Cerebellar cortex (tissue), 1 donor: ENCODE measurements around the gene SAXO1.
"Not testable (repeated sequence)": the region's sequence is repeated elsewhere in the genome, so short reads cannot be mapped to it uniquely, and the experiment has no call there.

Experiments
- DNase-seq: peaks from one replicate; pipeline ENCODE4 v3.0.0-alpha.2; 2015; ENCODE audit warnings: low spot score

Gene SAXO1, protein sequence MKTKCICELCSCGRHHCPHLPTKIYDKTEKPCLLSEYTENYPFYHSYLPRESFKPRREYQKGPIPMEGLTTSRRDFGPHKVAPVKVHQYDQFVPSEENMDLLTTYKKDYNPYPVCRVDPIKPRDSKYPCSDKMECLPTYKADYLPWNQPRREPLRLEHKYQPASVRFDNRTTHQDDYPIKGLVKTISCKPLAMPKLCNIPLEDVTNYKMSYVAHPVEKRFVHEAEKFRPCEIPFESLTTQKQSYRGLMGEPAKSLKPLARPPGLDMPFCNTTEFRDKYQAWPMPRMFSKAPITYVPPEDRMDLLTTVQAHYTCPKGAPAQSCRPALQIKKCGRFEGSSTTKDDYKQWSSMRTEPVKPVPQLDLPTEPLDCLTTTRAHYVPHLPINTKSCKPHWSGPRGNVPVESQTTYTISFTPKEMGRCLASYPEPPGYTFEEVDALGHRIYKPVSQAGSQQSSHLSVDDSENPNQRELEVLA

DNA sequence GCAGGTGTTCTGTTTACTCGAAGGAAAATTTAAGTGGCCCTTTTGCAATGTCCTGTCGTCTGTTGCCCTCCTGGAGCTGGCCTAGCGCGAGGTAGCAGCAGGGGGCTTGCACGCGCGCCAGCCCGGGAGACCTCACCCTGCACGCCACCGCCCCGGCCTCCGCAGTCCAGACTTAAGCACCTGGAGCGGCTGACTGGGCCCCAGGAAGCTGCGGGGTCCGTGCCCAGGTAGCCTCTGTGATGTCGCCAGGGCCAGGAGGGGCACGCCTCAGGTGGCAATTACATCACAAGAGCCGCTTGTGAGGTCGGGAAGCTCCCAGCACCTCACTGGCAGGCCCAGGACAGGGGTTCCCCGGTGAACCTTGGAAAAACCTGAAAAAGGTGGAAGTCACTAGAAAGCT lies at the start of gene SAXO1:
TSS of gene SAXO1 (minus strand) at position 195 of the 400 bp plus-strand sequence. CDS start 301 bp downstream, outside the sequence.
- no peak for DNase-seq

DNA sequence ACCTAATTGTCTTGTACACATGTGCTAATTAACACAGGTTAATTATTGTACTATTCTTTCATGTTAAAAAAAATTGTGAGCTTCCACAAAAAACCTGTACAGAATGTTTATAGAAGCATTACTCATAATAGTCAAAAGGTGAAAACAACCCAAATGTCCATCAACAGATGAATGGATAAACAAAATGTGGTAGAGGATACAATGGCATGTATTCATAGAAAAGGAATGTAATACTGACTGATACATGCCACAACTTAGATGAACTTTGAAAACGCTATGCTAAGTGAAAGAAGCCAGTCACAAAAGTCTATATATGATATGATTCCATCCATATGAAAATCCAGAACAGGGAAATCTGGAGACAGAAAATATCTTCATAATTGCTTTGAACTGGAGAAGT lies 41.8 kb upstream of the SAXO1 start:
- DNase-seq = no peak

DNA sequence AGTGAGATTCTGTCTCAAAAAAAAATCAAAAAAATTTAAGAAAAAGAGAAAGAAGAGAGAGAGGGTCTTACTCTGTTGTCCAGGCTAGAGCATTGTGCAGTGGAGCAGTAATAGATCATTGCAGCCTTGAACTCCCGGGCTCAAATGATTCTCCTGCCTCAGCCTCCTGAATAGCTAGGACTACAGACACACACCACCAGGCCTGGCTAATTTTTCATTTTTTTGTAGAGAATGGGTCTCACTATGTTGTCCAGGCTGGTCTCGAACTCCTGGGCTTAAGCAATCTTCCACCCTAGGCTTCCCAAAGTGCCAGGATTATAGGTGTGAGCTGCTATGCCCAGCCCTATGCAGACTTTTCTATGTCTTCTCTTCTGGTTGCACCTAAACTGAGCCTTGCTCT lies 41.2 kb upstream of the SAXO1 start:
- no peak for DNase-seq

DNA sequence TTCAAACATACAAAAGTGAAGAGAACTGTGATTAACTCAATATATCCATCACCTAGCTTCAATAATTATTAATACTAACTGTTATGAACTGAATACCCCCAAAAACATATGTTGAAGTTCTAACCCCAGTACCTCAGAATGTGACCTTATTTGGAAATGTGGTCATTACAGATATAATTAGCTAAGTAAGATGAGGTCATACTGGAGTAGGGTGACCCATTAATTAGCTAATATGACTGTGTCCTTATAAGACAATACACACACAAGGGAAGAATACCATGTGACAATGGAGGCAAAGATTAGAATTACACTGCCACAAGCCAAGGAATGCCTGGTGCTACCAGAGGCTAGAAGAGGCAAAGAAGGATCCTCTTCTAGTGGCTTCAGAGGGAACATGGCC lies 24.0 kb upstream of the SAXO1 start:
- no peak for DNase-seq

DNA sequence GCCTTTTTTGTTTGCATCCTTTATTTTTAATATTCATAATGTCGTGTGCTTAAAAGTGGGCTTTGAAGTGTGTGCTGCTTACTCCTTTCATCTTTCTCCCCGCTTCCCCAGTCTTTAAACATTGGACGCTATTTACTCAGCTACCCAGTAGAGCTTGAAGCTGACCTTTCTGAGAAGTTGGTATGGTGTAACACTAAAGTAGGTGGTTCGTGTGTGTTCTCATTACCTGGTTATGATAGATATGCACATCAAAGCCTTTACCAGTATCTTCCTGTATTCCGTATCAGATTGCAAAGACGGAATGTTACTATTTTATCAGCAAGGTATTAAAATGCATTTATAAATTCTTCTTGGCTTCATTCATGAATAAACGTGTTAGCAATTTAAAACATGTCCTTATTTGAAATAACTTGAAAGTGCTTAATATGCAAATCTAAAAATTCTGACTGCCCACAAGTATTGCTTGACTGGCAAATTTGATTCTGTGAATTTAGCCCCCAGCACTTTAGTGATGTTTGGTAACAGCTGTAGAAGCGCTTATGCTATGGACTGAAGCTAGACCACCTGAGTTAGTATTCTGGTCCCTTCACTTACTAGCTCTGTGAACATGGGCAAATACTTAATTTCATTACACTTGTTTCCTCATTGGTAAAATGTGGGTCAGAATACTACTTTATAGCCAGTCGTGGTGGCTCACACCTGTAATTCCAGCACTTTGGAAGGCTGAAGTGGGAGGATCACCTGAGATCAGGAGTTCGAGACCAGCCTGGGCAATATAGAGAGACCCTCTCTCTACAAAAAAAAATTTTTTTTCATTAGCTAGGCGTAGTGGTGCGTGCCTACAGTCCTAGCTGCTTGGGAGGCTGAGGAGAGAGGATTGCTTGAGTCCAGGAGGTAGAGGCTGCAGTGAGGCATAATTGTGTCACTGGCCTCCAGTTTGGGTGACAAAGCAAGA lies 17.9 kb upstream of the SAXO1 start:
- peak; percentile 12 for DNase-seq

DNA sequence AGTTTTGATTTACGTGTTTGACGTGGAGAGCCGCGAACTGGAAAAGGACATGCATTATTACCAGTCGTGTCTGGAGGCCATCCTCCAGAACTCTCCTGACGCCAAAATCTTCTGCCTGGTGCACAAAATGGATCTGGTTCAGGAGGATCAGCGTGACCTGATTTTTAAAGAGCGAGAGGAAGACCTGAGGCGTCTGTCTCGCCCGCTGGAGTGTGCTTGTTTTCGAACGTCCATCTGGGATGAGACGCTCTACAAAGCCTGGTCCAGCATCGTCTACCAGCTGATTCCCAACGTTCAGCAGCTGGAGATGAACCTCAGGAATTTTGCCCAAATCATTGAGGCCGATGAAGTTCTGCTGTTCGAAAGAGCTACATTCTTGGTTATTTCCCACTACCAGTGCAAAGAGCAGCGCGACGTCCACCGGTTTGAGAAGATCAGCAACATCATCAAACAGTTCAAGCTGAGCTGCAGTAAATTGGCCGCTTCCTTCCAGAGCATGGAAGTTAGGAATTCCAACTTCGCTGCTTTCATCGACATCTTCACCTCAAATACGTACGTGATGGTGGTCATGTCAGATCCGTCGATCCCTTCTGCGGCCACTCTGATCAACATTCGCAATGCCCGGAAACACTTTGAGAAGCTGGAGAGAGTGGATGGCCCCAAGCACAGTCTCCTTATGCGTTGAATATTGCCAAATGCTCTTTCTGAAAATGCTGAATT lies 17.1 kb upstream of the SAXO1 start:
- peak; percentile 71 for DNase-seq

DNA sequence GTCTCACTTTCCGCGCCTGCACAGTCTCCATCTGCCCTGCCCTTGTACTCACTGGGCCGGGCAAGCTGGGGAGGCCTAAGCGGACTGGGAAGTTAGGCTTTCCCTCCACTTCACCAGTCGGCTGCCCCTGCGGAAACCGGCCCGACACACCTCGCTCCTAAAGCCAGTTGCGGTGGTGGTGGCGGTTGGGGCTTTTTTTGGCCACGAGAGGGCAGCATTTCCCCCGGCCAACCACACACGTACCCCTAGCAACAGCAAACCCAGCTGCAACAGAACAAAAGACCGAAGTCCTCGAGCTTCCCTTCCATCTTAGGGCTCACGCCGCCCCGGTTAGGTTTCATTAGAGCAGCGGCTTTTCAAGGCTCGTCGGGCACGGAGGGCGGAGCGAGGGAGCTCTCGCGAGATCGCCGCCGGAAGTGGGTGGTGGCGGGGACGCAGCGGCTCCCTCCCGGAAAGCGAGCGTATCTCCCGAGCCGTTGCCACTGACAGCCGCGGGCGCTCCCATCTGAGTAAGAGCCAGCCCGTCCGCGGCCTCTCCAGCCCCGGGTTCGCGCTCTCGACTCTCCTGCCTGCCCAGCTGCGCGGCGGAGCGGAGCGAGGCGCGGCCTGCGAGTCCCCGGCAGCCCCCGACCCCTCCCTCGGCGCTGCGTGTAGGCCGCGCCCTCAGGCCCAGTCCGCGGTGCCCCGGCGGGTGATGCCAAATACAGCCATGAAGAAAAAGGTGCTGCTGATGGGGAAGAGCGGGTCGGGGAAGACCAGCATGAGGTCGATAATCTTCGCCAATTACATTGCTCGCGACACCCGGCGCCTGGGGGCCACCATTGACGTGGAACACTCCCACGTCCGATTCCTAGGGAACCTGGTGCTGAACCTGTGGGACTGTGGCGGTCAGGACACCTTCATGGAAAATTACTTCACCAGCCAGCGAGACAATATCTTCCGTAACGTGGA lies 16.2 kb upstream of the SAXO1 start, which contains the start of gene RRAGA:
TSS of gene RRAGA (plus strand) at position 462 of the 951 bp plus-strand sequence. CDS start at position 695, 233 bp downstream.
- DNase-seq = peak; percentile 94

DNA sequence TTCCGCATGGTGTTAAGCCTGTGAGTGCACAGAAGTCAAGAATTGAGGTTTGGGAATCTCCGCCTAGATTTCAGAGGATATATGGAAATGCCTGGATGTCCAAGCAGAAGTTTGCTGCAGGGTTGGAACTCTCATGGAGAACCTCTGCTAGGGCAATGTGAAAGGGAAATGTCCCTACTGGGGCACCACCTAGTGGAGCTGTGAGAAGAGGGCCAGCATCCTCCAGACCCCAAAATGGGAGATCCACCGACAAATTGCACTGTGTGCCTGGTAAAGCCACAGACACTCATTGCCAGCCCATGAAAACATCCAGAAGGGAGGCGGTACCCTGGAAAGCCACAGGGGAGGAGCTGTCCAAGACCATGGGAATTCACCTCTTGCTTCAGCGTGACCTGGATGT lies 3.6 kb upstream of the SAXO1 start:
- DNase-seq = no peak

DNA sequence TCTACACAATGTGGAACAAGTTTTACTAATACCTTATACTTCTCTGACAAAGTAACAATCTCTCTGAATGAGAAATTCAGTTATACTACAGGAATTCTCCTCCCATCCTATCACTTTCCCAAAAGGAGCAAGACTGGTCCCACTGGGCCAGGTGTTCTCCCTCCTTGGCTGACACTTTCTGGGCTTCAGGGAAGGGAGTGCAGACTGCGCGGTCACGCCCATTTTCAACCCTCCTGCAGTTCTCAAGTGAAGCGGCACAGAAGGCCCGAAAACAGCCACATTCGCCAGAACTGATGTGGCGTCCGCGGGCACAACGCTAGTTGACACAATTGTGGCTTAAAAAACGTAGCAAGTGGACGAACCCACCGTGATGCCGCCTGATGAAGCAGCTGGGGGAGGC lies 603 bp downstream of the SAXO1 start:
- DNase-seq = no peak

DNA sequence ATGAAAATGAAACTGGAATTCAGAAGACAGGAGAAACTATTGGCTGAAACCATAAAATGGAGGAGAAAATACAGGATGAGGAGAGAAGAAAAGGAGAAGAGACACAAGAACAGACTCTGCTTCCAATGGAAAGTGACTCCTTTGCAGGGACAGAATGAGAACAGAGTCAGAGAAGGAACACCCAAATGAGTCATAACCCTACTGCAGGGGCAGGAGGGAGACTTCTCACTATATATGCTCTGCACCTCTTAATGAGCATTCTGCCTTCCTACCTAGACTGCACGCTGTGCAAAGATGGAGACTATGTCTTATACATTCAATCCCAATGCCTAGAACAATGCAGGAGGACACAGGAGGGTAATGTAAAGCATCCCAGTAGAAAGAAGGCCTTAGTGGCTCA lies 2.1 kb downstream of the SAXO1 start:
- no peak for DNase-seq

DNA sequence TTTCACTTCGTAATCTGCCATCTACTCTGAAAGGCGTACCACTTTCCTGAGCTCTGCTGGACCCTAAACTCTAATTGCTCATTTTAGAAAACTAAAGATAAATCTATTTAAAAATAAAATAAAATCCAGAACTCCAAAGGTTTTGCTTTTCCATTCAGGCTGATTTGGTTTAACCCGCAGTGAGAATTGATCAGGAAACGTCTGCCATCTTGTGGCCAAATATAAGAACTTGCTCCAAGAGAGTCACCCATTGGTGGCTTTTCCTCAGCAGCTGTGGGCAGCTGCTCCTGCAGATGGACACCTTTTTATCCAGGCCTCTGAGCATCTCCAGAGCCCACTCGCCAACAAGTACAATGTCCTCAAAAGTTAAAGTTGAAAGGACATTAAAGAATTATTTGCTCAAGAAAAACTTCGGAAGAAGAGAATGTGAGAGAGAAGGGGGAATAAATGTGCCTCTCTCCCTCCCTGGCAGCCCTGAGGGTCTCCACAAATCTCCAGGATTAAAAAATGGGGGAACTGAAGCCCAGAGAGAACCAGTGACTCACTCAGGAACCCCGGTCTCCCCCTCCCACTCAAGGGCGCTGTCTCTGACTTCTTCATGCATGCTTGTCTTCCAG lies 4.1 kb downstream of the SAXO1 start:
- DNase-seq = peak; percentile 72

DNA sequence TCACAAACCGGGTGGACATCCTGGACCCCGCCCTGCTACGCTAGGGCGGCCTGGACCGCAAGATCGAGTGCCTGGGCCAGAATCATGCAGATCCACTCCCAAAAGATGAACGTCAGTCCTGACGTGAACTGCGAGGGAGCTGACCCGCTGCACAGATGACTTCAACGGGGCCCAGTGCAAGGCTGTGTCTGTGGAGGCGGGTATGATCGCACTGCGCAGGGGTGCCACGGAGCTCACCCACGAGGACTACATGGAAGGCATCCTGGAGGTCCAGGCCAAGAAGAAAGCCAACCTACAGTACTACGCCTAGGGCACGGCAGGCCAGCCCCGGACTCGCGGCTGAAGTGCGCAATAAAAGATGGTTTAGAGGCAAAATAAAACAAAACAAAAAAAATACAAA lies 5.2 kb downstream of the SAXO1 start:
- DNase-seq = no peak

DNA sequence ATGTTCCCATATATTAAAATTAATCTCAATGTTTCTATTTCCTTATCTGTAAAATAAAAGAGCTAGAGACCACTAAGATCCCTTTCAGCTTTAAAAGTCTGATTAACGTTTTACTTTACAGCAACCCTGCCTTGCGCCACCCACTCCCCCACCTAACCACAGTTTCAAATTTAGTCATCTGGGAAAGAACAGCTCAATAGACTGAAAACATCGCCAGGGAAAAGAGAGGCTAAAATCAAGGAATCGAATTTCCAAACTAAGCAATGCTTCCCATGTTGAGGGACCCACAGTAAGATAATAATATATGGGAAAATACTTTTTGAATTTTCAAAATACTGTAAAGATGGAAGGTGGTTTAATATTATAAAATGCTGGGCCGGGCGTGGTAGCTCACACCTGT lies 6.6 kb downstream of the SAXO1 start:
- no peak for DNase-seq

DNA sequence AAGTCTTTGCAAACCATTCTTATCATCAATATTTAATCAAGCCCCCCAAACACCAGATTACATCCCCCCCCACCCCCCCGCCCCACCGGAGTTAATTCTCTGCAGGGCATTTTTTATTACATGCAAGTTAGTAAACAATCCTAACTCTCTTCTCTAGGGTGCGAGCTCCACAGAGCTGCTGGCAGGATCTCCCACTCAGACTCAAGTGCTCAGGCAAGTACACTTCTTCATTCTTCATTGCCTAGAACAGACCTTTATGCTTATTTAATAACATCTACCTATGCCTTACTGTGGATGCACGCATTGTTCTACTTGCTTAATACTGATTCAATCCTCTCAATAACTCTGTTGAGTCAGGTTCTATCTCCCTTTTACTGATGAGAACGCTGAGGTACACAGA lies 9.9 kb downstream of the SAXO1 start:
- no peak for DNase-seq

DNA sequence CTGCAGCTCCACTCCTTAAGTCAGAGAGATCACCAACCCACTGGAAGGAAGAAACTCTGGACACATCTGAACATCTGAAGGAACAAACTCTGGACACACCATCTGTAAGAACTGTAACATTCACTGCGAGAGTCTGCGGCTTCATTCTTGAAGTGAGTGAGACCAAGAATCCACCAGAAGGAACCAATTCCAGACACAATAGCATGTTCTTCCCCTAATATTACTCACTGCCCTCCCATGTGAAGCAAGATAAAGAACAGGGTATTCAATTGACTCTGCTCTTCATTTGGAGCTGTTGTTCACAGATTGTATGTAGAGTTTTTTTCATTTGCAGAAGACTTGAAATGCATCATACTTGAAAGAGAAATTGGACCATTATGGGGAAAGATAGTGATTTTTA lies 10.8 kb downstream of the SAXO1 start:
- no peak for DNase-seq

DNA sequence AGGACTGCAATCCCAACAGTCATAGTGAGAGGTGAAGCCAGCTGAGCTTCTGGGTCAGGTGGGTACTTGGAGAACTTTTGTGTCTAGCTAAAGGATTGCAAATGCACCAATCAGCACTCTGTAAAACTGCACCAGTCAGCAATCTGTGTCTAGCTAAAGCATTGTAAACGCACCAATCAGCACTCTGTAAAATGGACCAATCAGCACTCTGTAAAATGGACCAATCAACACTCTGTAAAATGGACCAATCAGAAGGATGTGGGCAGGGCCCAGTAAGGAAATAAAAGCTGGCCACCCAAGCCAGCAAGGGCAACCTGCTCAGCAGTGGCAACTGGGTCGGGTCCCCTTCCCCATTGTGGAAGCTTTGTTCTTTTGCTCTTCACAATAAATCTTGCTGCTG lies 11.4 kb downstream of the SAXO1 start:
- not testable (repeated sequence) for DNase-seq

DNA sequence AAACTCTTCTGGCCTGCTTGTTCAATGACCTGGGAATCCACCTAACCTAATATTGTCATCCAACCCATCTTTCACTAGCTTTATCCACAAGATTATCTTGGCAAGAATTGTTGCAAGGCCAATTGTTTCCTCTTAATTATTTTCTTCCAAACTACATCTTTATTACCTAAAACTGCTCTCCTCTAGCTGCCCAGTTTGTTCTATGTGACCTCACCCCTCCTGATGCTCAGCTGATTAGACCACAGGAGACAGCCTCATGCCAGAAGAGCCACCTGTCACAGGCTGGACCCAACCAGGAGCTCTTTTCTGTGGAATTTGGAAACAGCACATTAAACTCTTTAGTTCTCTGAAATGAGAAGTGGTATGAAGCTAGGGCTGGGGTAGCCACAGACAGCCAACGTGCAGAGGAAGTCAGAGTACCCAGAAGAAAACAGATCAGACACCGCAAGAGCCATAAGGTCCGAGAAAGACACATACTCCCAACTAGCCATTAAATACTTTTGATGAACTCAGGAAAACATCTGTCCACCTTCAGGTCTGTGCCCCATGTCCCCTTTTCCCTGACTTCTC lies 12.0 kb downstream of the SAXO1 start:
- DNase-seq = peak; percentile 69

DNA sequence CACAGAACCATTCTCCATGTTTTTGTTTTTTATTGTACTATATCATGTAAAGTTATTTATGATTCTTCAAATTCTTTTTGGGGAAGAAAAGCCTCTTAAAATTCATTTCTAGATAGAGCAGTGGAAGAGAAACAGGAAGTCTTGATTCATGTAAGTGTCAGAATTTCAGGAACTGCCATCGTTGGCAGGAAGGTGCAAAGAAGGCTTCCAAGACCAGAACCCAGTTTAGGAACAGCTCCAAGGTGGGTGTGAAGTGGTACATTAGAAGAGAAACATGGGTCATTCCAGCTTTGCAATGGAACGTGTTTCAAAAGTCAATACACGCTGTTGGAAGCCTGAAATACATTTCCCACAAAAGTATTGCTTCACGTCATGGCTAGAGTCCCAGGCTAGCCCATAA lies 14.8 kb downstream of the SAXO1 start:
- no peak for DNase-seq

DNA sequence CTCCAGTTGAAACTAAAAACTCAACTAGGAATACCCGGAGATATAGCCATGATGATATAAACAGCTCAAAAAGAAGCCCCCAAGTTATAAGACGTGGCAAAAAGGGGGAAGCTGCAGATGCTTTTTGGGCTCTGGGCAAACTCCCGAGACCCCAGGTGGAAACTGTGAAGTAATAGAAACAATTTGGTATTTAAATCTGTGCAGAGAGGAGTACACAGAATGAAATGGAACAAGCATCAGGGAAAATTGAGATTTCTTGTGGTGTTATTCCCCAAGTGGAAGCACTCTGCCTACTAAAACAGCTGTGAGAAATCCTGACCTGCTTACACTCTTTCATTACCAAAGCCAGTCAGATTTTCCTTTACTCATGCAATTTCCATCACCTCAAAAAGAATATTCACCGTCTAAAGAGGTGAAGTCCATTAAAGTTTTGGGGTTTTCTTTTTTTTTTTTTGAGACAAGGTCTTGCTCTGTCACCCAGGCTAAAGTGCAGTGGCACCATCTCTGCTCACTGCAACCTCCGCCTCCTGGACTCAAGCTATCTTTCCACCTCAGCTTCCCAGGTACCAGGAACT lies 23.5 kb downstream of the SAXO1 start:
- no peak for DNase-seq

DNA sequence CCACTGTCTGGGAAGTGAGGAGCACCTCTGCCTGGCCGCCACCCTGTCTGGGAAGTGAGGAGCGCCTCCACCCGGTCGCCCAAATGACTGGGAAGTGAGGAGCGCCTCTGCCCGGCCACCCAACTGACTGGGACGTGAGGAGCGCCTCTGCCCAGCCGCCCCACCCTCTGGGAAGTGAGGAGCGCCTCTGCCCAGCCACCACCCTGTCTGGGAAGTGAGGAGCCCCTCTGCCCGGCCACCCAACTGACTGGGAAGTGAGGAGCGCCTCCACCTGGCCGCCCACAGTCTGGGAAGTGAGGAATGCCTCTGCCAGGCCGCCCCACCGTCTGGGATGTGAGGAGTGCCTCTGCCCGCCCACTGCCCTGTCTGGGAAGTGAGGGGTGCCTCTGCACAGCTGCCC lies 32.9 kb downstream of the SAXO1 start:
- no peak for DNase-seq
